ENCODE results near the gene TYW5.

Gene TYW5

GRCh38 chr2:199958014-199958413 lies 2.7 kb upstream of the TYW5 start:
- TF ChIP-seq REST (IDR thresholded peaks at IDR 0.05; ENCODE audit: insufficient replicate concordance, low read depth) (no peak), GABPA (IDR thresholded peaks at IDR 0.05; ENCODE audit: low read depth) (no peak), CTCF (IDR thresholded peaks at IDR 0.05; ENCODE audit: insufficient read depth, low read length) (no peak), POLR2AphosphoS5 (IDR thresholded peaks at IDR 0.05; ENCODE audit: low read depth) (no peak), SPI1 (IDR thresholded peaks at IDR 0.05; ENCODE audit: borderline replicate concordance, low read depth) (no peak)
- DNase-seq (ENCODE audit: low read depth in 1 of 2, low spot score in 1 of 2): no peak
- Histone ChIP-seq H3K27ac (replicated peaks) (no peak overlapping the region), H3K4me3 (replicated peaks; ENCODE audit: insufficient read depth, low read length) (no peak overlapping the region), H3K27me3 (ENCODE audit: insufficient read depth, poor library complexity, severe bottlenecking) (no peaks in the 10 kb centered on the region)

- no peak for DNase-seq (ENCODE audit: low read depth in 1 of 2, low spot score in 1 of 2)
- Histone ChIP-seq H3K27ac (replicated peaks) (peak overlapping the region; percentile 96), H3K27me3 (ENCODE audit: insufficient read depth, poor library complexity, severe bottlenecking) (no peaks in the 10 kb centered on the region), H3K4me3 (replicated peaks; ENCODE audit: insufficient read depth, low read length) (peak overlapping the region; percentile 88)
- TF ChIP-seq CTCF (IDR thresholded peaks at IDR 0.05; ENCODE audit: insufficient read depth, low read length) (no peak), GABPA (IDR thresholded peaks at IDR 0.05; ENCODE audit: low read depth) (no peak)
These were observed 730 bp upstream of the TYW5 start for GRCh38 chr2:199956062-199956380.

GRCh38 chr2:199955007-199955338 lies 318 bp downstream of the TYW5 start:
- peak overlapping the region; percentile 96 for H3K27ac ChIP-seq (replicated peaks)
- no peak for TF ChIP-seq GABPA (IDR thresholded peaks at IDR 0.05; ENCODE audit: low read depth)
- no peak for TF ChIP-seq SPI1 (IDR thresholded peaks at IDR 0.05; ENCODE audit: borderline replicate concordance, low read depth)
- TF ChIP-seq POLR2AphosphoS5 (IDR thresholded peaks at IDR 0.05; ENCODE audit: low read depth): no peak
- peak overlapping the region; percentile 88 for H3K4me3 ChIP-seq (replicated peaks; ENCODE audit: insufficient read depth, low read length)
- no peak for DNase-seq (ENCODE audit: low read depth in 1 of 2, low spot score in 1 of 2)
- H3K27me3 ChIP-seq (ENCODE audit: insufficient read depth, poor library complexity, severe bottlenecking): no peaks in the 10 kb centered on the region

GRCh38 chr2:199951023-199951422 lies 4.3 kb downstream of the TYW5 start:
- no peaks in the 10 kb centered on the region for H3K27me3 ChIP-seq (ENCODE audit: insufficient read depth, poor library complexity, severe bottlenecking)
- DNase-seq (ENCODE audit: low read depth in 1 of 2, low spot score in 1 of 2): no peak
- H3K27ac ChIP-seq (replicated peaks): no peak overlapping the region
- H3K4me3 ChIP-seq (replicated peaks; ENCODE audit: insufficient read depth, low read length): no peak overlapping the region
- no peak for TF ChIP-seq REST (IDR thresholded peaks at IDR 0.05; ENCODE audit: insufficient replicate concordance, low read depth)
- TF ChIP-seq CTCF (IDR thresholded peaks at IDR 0.05; ENCODE audit: insufficient read depth, low read length): no peak
- TF ChIP-seq POLR2AphosphoS5 (IDR thresholded peaks at IDR 0.05; ENCODE audit: low read depth): no peak
- no peak for TF ChIP-seq GABPA (IDR thresholded peaks at IDR 0.05; ENCODE audit: low read depth)
- no peak for TF ChIP-seq SPI1 (IDR thresholded peaks at IDR 0.05; ENCODE audit: borderline replicate concordance, low read depth)
